Mesenchymal stem cell (in vitro differentiated cells and primary cell): ENCODE results near the gene CREB3L1.

Experiments
- DNase-seq: peaks from one replicate; pipeline ENCODE4 v3.0.0-alpha.2; 2013
- H2AFZ ChIP-seq: one replicate; pipeline ENCODE4 v1.6.1; 2013; ENCODE audit warnings: low read depth, mild to moderate bottlenecking, control low read depth, inconsistent platforms, low read length, moderate library complexity
- H2AK5ac ChIP-seq: 2 replicates; pipeline ENCODE4 v1.6.1; 2013; ENCODE audit warnings: low read length, moderate library complexity, mild to moderate bottlenecking, inconsistent platforms; ENCODE audit not compliant: severe bottlenecking
- H2BK120ac ChIP-seq: one replicate; pipeline ENCODE4 v1.6.1; 2013; ENCODE audit warnings: low read depth, mild to moderate bottlenecking, inconsistent platforms, low read length, moderate library complexity
- H2BK12ac ChIP-seq, 2 experiments: one replicate each; pipeline ENCODE4 v1.6.1; 2013; ENCODE audit warnings: inconsistent platforms in 2 of 2, low read length in 2 of 2, mild to moderate bottlenecking in 2 of 2, moderate library complexity in 2 of 2, control low read depth in 1 of 2
- H2BK15ac ChIP-seq: one replicate; pipeline ENCODE4 v1.6.1; 2013; ENCODE audit warnings: mild to moderate bottlenecking, low read depth, inconsistent platforms; ENCODE audit not compliant: poor library complexity, severe bottlenecking
- H2BK5ac ChIP-seq: 2 replicates; pipeline ENCODE4 v1.6.1; 2013; ENCODE audit warnings: low read depth, mild to moderate bottlenecking, low read length, control low read depth, inconsistent platforms; ENCODE audit not compliant: poor library complexity, severe bottlenecking
- H3K14ac ChIP-seq, 2 experiments: one replicate each; pipeline ENCODE4 v1.6.1; 2013; ENCODE audit warnings: inconsistent platforms in 2 of 2, low read length in 2 of 2, control low read depth in 1 of 2, mild to moderate bottlenecking in 1 of 2, moderate library complexity in 1 of 2
- H3K18ac ChIP-seq, 2 experiments: one replicate each; pipeline ENCODE4 v1.6.1; 2013; ENCODE audit warnings: inconsistent platforms in 2 of 2, low read length in 2 of 2, control low read depth in 1 of 2, low read depth in 1 of 2, mild to moderate bottlenecking in 1 of 2
- H3K23ac ChIP-seq, 2 experiments: one replicate each; pipeline ENCODE4 v1.6.1; 2013; ENCODE audit warnings: inconsistent platforms in 2 of 2, low read length in 2 of 2, mild to moderate bottlenecking in 2 of 2, moderate library complexity in 2 of 2, control low read depth in 1 of 2
- H3K27ac ChIP-seq: 2 replicates; pipeline ENCODE4 v1.5.1; 2013; ENCODE audit warnings: mild to moderate bottlenecking, moderate library complexity, low read length, control low read depth, inconsistent platforms; ENCODE audit not compliant: poor library complexity, severe bottlenecking
- H3K27me3 ChIP-seq, 2 experiments: 2 replicates each; pipeline versions ENCODE4 v1.6.1 to v1.7.0; 2013; ENCODE audit warnings: low read length in 2 of 2, mild to moderate bottlenecking in 2 of 2, moderate library complexity in 2 of 2, control low read depth in 1 of 2, inconsistent platforms in 1 of 2; ENCODE audit not compliant: control insufficient read depth in 1 of 2, insufficient read depth in 1 of 2
- H3K36me3 ChIP-seq, 2 experiments: 2 replicates each; pipeline versions ENCODE4 v1.6.1 to v1.7.0; 2013; ENCODE audit warnings: low read length in 2 of 2, control low read depth in 1 of 2, inconsistent platforms in 1 of 2, low read depth in 1 of 2, mild to moderate bottlenecking in 1 of 2; ENCODE audit not compliant: insufficient read depth in 2 of 2, control insufficient read depth in 1 of 2
- H3K4ac ChIP-seq, 2 experiments: one replicate each; pipeline ENCODE4 v1.6.1; 2013; ENCODE audit warnings: inconsistent platforms in 2 of 2, low read length in 2 of 2, mild to moderate bottlenecking in 2 of 2, moderate library complexity in 2 of 2, control low read depth in 1 of 2, low read depth in 1 of 2
- H3K4me1 ChIP-seq: 2 replicates; pipeline ENCODE4 v1.6.1; 2013; ENCODE audit warnings: low read depth, low read length, control low read depth; ENCODE audit not compliant: control insufficient read depth, insufficient read depth
- H3K4me2 ChIP-seq: 2 replicates; pipeline ENCODE4 v1.6.1; 2013; ENCODE audit warnings: low read length, mild to moderate bottlenecking, inconsistent platforms; ENCODE audit not compliant: poor library complexity, severe bottlenecking
- H3K4me3 ChIP-seq, 2 experiments: 2 replicates each; pipeline versions ENCODE4 v1.5.1 to v1.7.0; 2013; ENCODE audit warnings: low read length in 2 of 2, mild to moderate bottlenecking in 2 of 2, control low read depth in 1 of 2, low read depth in 1 of 2; ENCODE audit not compliant: insufficient read depth in 1 of 2
- H3K79me1 ChIP-seq: replicated peaks from 2 replicates; pipeline ENCODE4 v1.6.1; 2013; ENCODE audit warnings: mild to moderate bottlenecking, control low read depth, low read length, inconsistent platforms; ENCODE audit not compliant: poor library complexity, severe bottlenecking
- H3K9ac ChIP-seq: 2 replicates; pipeline ENCODE4 v1.7.0; 2013; ENCODE audit warnings: mild to moderate bottlenecking, low read length, moderate library complexity
- H3K9me3 ChIP-seq: 2 replicates; pipeline ENCODE4 v1.7.0; 2013; ENCODE audit warnings: mild to moderate bottlenecking, low read length; ENCODE audit not compliant: control insufficient read depth
- H4K8ac ChIP-seq: one replicate; pipeline ENCODE4 v1.6.1; 2013; ENCODE audit warnings: inconsistent platforms, mild to moderate bottlenecking, low read length, moderate library complexity
- H4K91ac ChIP-seq: one replicate; pipeline ENCODE4 v1.6.1; 2013; ENCODE audit warnings: mild to moderate bottlenecking, low read length, inconsistent platforms
- WGBS: methylation state at CpG from one replicate; pipeline ENCODE4 v1.1.7; 2013; ENCODE audit warnings: mixed read lengths; 5-methylcytosine and 5-hydroxymethylcytosine counted together

The CREB3L1 gene

GRCh38 chr11:46275964-46276641 lies 1.4 kb upstream of the CREB3L1 start:
- Histone ChIP-seq H4K91ac (no peak overlapping the region), H3K14ac (no peak overlapping the region), H3K18ac (peak overlapping the region; percentile 28 to 46), H3K9me3 (no peaks in the 10 kb centered on the region), H2AFZ (no peak overlapping the region), H2BK5ac (no peak overlapping the region), H3K23ac (no peak overlapping the region), H3K4me1 (peaks cover 44% of the 10 kb centered on the region), H3K4ac (peak overlapping the region in 1 of 2 experiments; percentile 46), H2BK120ac (no peak overlapping the region), H2BK15ac (no peak overlapping the region), H3K79me1 (no peaks in the 10 kb centered on the region), H3K4me3 (no peak overlapping the region), H2AK5ac (peak overlapping the region; percentile 34), H3K36me3 (no peaks in the 10 kb centered on the region), H2BK12ac (peak overlapping the region; percentile 21 to 29), H4K8ac (peak overlapping the region; percentile 56), H3K27me3 (no peaks in the 10 kb centered on the region), H3K4me2 (no peak overlapping the region), H3K9ac (no peak overlapping the region), H3K27ac (no peak overlapping the region)
- WGBS: 56% methylated on average over 6 of the region's 6 CpGs
- no peak for DNase-seq

DNA sequence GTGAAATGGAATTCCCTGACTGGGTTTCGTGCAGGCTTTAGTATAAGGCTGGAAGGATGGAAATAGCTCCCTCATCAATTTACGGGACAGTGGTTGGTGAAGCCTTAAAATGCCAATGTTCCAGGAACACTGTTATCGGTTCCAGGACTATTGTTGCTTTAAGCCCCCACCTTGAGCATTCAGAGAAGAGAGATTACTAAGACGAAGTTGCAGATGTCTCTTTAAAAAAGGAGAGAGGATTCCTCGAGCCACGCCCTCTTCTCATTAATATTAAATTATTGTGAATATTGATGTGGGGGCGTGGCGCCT lies 195 bp upstream of the CREB3L1 start:
- Histone ChIP-seq H3K18ac (no peak overlapping the region), H3K4me3 (peak overlapping the region; percentile 85 to 99), H4K8ac (no peak overlapping the region)

DNA sequence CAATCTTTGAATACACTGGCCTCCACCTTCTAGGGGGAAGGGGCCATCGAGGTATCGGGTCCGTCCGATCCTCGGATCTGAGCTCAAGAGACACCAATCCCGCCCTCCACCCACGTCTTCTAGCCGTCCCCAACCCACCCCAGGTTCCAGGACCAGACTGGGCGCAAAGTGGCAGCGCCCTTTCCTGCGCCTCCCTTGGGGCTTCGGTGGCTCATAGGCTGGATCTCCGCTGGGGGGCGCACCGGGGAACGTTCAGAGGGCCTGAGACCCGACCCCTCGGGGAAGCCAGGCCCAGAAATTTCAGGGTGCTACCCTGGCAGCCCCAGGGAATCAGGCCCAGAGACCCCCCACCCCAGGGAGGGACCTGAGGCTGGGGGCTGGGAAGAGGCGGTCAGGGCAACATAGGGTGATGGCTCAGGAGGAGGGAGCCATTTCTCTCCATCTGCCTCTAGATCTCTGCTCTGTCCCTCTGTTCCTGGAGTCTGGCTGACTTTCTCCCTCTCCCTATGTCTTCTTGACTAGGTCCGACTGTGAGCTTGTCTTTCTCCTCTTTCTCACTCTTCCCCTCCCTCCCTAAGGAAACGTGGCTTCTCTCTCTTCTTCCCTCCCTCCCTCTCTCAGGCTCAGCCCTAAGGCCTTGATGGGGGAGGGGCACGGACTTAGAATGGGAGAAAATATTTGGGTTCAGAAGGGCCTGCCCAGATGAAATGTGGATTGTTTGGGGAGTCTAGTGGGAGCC lies 1.1 kb downstream of the CREB3L1 start:
- peak overlapping the region; percentile 97 for H2BK15ac ChIP-seq
- H3K4me3 ChIP-seq: peak overlapping the region; percentile 85 to 99
- H3K9ac ChIP-seq: peak overlapping the region; percentile 98
- peaks cover under 1 to 3% of the 10 kb centered on the region in 2 experiments for H3K36me3 ChIP-seq
- no peak overlapping the region for H2AFZ ChIP-seq
- peak overlapping the region; percentile 77 for H3K27ac ChIP-seq
- H3K9me3 ChIP-seq: no peaks in the 10 kb centered on the region
- H2BK120ac ChIP-seq: peak overlapping the region; percentile 88
- no peaks in the 10 kb centered on the region for H3K27me3 ChIP-seq
- peak overlapping the region; percentile 76 to 88 for H3K4ac ChIP-seq
- H2BK12ac ChIP-seq: peak overlapping the region; percentile 34 to 64
- peak overlapping the region; percentile 31 for H2BK5ac ChIP-seq
- H3K4me2 ChIP-seq: peak overlapping the region; percentile 67
- H2AK5ac ChIP-seq: peak overlapping the region; percentile 44
- H4K8ac ChIP-seq: peak overlapping the region; percentile 54
- peak overlapping the region in 1 of 2 experiments; percentile 92 for H3K14ac ChIP-seq
- no peaks in the 10 kb centered on the region for H3K79me1 ChIP-seq
- H3K18ac ChIP-seq: peak overlapping the region; percentile 47 to 90
- peak overlapping the region; percentile 96 for H4K91ac ChIP-seq
- DNase-seq: peak; percentile 79
- under 1% methylated on average over 20 of the region's 22 CpGs for WGBS
- H3K23ac ChIP-seq: no peak overlapping the region
- H3K4me1 ChIP-seq: peaks cover 36% of the 10 kb centered on the region

More for the DNA sequence above, 195 bp upstream of the CREB3L1 start:
- H2BK15ac ChIP-seq: no peak overlapping the region
- no peak overlapping the region for H2BK120ac ChIP-seq
- DNase-seq: peak; percentile 76
- no peaks in the 10 kb centered on the region for H3K79me1 ChIP-seq
- peak overlapping the region; percentile 98 for H3K9ac ChIP-seq
- H3K9me3 ChIP-seq: no peaks in the 10 kb centered on the region
- no peak overlapping the region for H2AK5ac ChIP-seq
- H3K23ac ChIP-seq: no peak overlapping the region
- no peak overlapping the region for H3K14ac ChIP-seq
- H2AFZ ChIP-seq: no peak overlapping the region
- H3K4me1 ChIP-seq: peaks cover 42% of the 10 kb centered on the region
- H3K36me3 ChIP-seq: no peaks in the 10 kb centered on the region
- peak overlapping the region in 1 of 2 experiments; percentile 31 for H2BK12ac ChIP-seq
- no peaks in the 10 kb centered on the region for H3K27me3 ChIP-seq
- H2BK5ac ChIP-seq: no peak overlapping the region
- no peak overlapping the region for H4K91ac ChIP-seq
- H3K4me2 ChIP-seq: peak overlapping the region; percentile 67
- no peak overlapping the region for H3K4ac ChIP-seq
- no peak overlapping the region for H3K27ac ChIP-seq
- WGBS: 34% methylated on average over 6 of the region's 8 CpGs
